HL-60 (cell line): ENCODE data around the gene ANO7.

Experiments
- CTCF ChIP-seq: IDR thresholded peaks from one replicate; pipeline ENCODE4 v1.5.1; 2011; ENCODE audit warnings: low read length, control low read depth, inconsistent platforms; ENCODE audit not compliant: insufficient read depth
- GABPA ChIP-seq: IDR thresholded peaks from 2 replicates; pipeline ENCODE4 v1.6.1; 2012; ENCODE audit warnings: low read depth
- POLR2AphosphoS5 ChIP-seq: IDR thresholded peaks from 2 replicates; pipeline ENCODE4 v1.6.1; 2012; ENCODE audit warnings: low read depth
- REST ChIP-seq: IDR thresholded peaks from 2 replicates; pipeline ENCODE4 v1.6.1; 2012; ENCODE audit warnings: low read depth; ENCODE audit not compliant: insufficient replicate concordance
- SPI1 ChIP-seq: IDR thresholded peaks from 2 replicates; pipeline ENCODE4 v1.6.1; 2012; ENCODE audit warnings: low read depth, mild to moderate bottlenecking, borderline replicate concordance

GRCh38 chr2:241201445-241202267 is 13.2 kb downstream of the ANO7 start:
- TF ChIP-seq CTCF (no peak), SPI1 (no peak; the same call in 1 of the 2 replicates), POLR2AphosphoS5 (no peak), REST (no peak), GABPA (no peak)
